Activated CD4-positive, alpha-beta T cell treated with anti-CD3 and anti-CD28 coated beads, Interleukin-2, amount 10 ng/mL, durations not matched to agents 7 days and 5 days (primary cell): ENCODE results near the gene TIMM10B. TPM values are rescaled to one million over a fixed set of nuclear protein-coding genes. Genes with fewer than 3 reads are reported as not detected.

ENCODE experiments used
- CTCF ChIA-PET: fragments of 350-600 bp; sonication (Branson Sonifier 250); formaldehyde crosslinking; loops from one replicate; lab custom pipeline; 2021; ENCODE audit warnings: antibody characterized with exemption; lab: Charles Lee
- POLR2A ChIA-PET: fragments of 350-600 bp; sonication (Branson Sonifier 250); formaldehyde crosslinking; loops from one replicate; lab custom pipeline; 2021; ENCODE audit warnings: antibody characterized with exemption; lab: Charles Lee
- DNase-seq: peaks from one replicate; pipeline ENCODE4 v3.0.0-alpha.2; 2020
- H3K27ac Mint-ChIP-seq: one replicate; pipeline ENCODE4 v1.8.0; 2021; ENCODE audit warnings: mild to moderate bottlenecking, moderate library complexity, mixed read lengths
- H3K27me3 Mint-ChIP-seq: one replicate; pipeline ENCODE4 v1.8.0; 2021; ENCODE audit warnings: mixed read lengths
- H3K36me3 Mint-ChIP-seq: one replicate; pipeline ENCODE4 v1.8.0; 2021; ENCODE audit warnings: low read depth, mixed read lengths
- H3K4me1 Mint-ChIP-seq: one replicate; pipeline ENCODE4 v1.8.0; 2021; ENCODE audit warnings: mixed read lengths
- H3K4me3 Mint-ChIP-seq: one replicate; pipeline ENCODE4 v1.8.0; 2021; ENCODE audit warnings: mild to moderate bottlenecking, moderate library complexity, mixed read lengths
- H3K9me3 Mint-ChIP-seq: one replicate; pipeline ENCODE4 v1.8.0; 2021; ENCODE audit warnings: mixed read lengths
- total RNA-seq, 2 experiments: library from RNA; stranded (reverse); gene quantifications; one replicate each; pipeline ENCODE4 v1.2.3, GENCODE V29; 2021

The TIMM10B gene
- total RNA-seq, 2 experiments from 2014 or later, result 25.6 to 27.0 TPM

DNA sequence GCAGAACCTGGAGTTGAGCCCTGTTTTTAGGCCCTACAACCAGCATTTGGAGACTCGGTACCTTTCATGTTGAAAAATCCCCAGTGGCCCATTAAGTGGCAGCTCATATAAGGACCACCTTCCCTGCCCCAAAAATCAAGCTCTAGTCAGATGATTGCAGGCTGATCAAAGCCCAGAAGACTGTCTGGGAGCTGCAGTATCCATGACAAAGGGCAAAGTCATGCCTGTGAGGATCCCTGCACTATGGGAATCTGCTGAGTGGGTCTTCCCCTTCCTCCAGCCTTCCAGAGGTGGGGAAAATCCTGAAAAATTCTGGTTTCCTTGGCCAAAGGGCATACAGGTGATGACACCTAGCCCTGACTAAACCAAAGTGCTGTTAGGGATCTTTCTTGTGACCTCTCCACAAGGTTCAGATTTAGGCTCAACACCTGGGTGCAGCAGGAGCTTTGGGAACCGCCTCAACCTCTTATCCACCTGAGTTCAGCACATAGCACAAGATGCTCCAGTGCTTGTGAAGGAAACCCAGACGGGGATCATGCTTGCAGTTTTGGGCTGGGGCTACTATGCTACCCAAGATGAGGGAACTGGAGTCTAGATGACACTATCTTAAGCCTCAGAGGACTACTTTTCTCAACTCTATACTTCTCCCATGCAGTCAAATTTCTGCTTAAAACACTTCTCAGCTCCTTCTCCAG lies 6.3 kb upstream of the TIMM10B start:
- no peak for DNase-seq
- CTCF ChIA-PET, result interaction anchor here (0.8 to 1.6 kb wide), 5 partner anchors 9 to 208 kb away, joined by 3 to 5 read pairs (median 4); partner anchors contain the start of gene MRPL17
- POLR2A ChIA-PET, result interaction anchor here (0.6 to 0.7 kb wide), 3 partner anchors 11 to 144 kb away, joined by 3 to 4 read pairs (median 3); no protein-coding TSS in a partner anchor
- Mint-ChIP-seq H3K9me3 (no peaks in the 10 kb centered on the region), H3K4me3 (peak overlapping the region; percentile 74), H3K27me3 (peaks cover 8% of the 10 kb centered on the region), H3K36me3 (peaks cover 15% of the 10 kb centered on the region), H3K4me1 (peaks cover 30% of the 10 kb centered on the region), H3K27ac (no peak overlapping the region)

DNA sequence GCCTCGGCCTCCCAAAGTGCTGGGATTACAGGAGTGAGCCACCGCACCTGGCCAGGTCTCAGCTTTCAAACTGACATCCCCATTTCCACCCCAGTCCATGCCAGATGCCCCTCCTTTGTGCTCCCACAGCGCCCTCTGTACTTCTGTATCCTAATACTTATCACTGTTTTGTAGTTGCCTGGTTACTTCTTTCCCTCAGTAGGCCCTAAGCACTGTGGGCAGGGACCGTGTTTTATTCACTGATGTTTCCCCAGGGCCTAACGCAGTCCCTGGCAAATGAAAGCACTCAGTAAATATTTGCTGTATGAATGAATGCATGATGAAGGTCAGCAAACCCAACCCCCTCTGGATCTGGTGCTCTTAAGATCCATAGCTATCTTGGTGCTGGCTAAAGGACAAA lies 5.4 kb upstream of the TIMM10B start:
- no peak for DNase-seq
- POLR2A ChIA-PET, result no interaction called here
- Mint-ChIP-seq H3K9me3 (no peaks in the 10 kb centered on the region), H3K4me3 (no peak overlapping the region), H3K27ac (no peak overlapping the region), H3K36me3 (peaks cover 15% of the 10 kb centered on the region), H3K4me1 (peaks cover 39% of the 10 kb centered on the region), H3K27me3 (peaks cover 8% of the 10 kb centered on the region)
- CTCF ChIA-PET, result interaction anchor here (1.3 to 1.6 kb wide), 2 partner anchors 69 to 97 kb away, joined by 3 to 5 read pairs; no protein-coding TSS in a partner anchor

DNA sequence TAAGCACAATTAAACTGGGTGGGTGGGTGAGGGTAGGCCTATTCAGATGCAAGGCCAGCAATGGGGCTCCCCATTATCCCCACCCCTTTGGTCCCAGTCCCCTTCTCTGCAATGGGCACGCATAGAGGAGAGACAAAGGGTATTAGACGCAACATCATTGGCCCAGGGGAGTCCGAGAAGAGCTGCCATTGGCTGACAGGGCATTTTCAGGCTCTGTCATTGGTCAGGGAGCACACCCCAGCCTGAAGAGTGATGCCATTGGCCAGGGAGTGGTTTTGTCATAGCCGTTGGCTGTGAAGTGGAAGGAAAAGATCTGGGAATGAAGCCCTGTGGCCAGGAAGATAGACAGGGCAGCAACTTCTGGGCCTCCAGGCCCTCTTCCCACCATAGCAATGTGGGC lies 4.7 kb upstream of the TIMM10B start:
- Mint-ChIP-seq H3K4me3 (no peak overlapping the region), H3K4me1 (peaks cover 41% of the 10 kb centered on the region)

DNA sequence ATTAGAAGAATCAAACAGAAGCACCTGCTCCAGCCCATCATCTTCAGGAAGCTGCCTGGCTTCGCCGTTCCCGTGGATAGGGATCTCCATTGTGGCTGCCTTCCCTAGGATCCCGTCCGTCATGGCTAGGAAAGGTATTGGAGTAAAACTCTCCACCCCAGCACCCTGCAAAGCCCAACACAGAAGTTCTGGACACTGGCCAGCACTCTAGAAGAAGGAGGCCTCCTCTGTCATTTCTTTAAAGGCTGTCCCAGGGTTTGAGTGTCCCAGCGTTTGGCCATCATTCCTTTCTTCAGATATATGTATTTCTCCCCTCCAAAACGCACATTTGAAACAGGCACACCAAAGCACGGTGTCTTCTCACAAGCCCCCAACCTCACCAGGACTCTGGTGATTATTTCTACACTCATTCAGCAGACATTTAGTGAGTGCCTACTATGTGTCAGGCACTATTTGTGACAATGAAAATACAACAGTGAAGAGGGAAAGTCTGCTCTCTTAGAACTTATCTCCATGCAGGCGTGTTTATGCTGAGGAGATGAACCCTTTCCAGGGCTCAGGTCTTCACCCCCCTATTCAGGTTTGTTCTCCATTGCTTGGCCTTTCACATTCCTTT lies 894 bp upstream of the TIMM10B start:
- Mint-ChIP-seq H3K27ac (peak overlapping the region; percentile 93), H3K4me3 (peak overlapping the region; percentile 82), H3K4me1 (peaks cover 37% of the 10 kb centered on the region), H3K36me3 (peaks cover 30% of the 10 kb centered on the region), H3K27me3 (no peaks in the 10 kb centered on the region), H3K9me3 (no peaks in the 10 kb centered on the region)
- DNase-seq, result no peak
- CTCF ChIA-PET, result no interaction called here
- POLR2A ChIA-PET, result no interaction called here

More for the DNA sequence above, 4.7 kb upstream of the TIMM10B start:
- Mint-ChIP-seq H3K27ac (no peak overlapping the region), H3K27me3 (peaks cover 6% of the 10 kb centered on the region), H3K36me3 (peaks cover 15% of the 10 kb centered on the region), H3K9me3 (no peaks in the 10 kb centered on the region)
- no peak for DNase-seq
- POLR2A ChIA-PET, result no interaction called here
- CTCF ChIA-PET, result no interaction called here

DNA sequence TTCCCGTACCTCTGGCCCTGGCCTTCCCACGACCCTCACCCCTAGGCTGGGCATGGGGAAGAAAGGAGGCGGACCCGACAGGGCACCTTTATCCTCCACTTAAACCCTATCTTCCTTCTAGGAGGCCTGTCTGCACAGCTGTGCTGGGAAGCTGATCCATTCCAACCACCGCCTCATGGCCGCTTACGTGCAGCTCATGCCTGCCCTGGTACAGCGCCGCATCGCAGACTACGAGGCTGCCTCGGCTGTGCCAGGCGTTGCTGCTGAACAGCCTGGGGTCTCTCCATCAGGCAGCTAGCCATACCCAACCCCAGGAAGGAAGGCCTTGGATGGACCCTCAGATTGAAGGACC lies 599 bp downstream of the TIMM10B start:
- Mint-ChIP-seq H3K36me3 (peaks cover 27% of the 10 kb centered on the region), H3K27me3 (no peaks in the 10 kb centered on the region), H3K4me1 (peaks cover 37% of the 10 kb centered on the region), H3K9me3 (no peaks in the 10 kb centered on the region), H3K4me3 (peak overlapping the region; percentile 82), H3K27ac (peak overlapping the region; percentile 93)
- no peak for DNase-seq
- POLR2A ChIA-PET, result interaction anchor here (0.6 kb wide), 2 partner anchors 14 to 118 kb away, joined by 3 to 4 read pairs; no protein-coding TSS in a partner anchor
- CTCF ChIA-PET, result interaction anchor here (0.8 to 2.3 kb wide), 10 partner anchors 10 to 112 kb away, joined by 3 to 14 read pairs (median 4); partner anchors contain the start of gene DNHD1

DNA sequence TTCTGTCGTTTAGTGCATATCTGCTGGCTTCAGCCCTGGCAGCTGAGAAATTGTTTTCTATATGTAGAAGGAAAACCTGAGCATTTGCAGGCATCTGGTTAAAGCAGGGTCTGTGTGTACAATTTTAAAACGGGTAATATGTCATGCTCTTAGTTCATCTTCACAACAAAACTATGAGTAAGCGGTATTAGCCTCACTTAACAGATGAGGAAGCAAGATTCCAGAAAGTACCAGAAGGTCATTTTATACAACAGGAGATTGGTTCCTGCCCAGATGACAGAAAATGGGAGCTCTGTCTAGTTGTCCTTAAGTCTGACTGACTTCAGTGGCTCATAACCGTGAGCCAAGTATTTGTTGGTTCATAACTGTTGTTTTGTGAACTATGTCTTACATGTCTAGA lies 1.1 kb downstream of the TIMM10B start:
- Mint-ChIP-seq H3K27me3 (no peaks in the 10 kb centered on the region), H3K36me3 (peaks cover 23% of the 10 kb centered on the region), H3K9me3 (no peaks in the 10 kb centered on the region), H3K27ac (peak overlapping the region; percentile 93), H3K4me1 (peaks cover 37% of the 10 kb centered on the region), H3K4me3 (peak overlapping the region; percentile 82)
- POLR2A ChIA-PET, result no interaction called here
- no peak for DNase-seq
- CTCF ChIA-PET, result interaction anchor here (1.0 to 2.3 kb wide), 6 partner anchors 12 to 201 kb away, joined by 3 to 14 read pairs (median 5); partner anchors contain the start of genes DNHD1 and MRPL17

DNA sequence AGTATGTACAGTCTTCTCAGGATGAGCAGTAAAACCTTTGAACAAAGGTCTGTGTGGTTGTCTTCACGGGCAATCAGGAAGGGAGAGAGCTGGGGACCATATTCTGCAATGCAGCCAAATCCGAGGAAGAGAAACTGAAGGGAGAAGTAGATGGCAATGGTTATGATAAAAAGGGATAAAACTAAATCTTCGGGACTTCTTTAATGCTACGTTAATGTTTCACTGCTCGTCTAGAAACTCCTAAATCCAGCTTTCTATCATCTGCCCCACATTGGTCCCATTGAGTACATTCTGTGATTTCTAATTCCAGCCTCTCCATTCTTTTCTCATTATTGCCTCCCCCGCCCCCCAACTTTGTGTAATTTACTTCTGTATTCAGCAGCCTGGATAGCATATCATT lies 1.7 kb downstream of the TIMM10B start:
- Mint-ChIP-seq H3K4me3 (peak overlapping the region; percentile 82), H3K36me3 (peaks cover 19% of the 10 kb centered on the region), H3K4me1 (peaks cover 37% of the 10 kb centered on the region), H3K27ac (peak overlapping the region; percentile 93), H3K9me3 (no peaks in the 10 kb centered on the region), H3K27me3 (no peaks in the 10 kb centered on the region)
- ChIA-PET CTCF (interaction anchor here (1.0 to 2.3 kb wide), 3 partner anchors 15 to 200 kb away, joined by 5 to 14 read pairs (median 12); partner anchors contain the start of genes DNHD1 and MRPL17), POLR2A (no interaction called here)
- DNase-seq, result no peak

DNA sequence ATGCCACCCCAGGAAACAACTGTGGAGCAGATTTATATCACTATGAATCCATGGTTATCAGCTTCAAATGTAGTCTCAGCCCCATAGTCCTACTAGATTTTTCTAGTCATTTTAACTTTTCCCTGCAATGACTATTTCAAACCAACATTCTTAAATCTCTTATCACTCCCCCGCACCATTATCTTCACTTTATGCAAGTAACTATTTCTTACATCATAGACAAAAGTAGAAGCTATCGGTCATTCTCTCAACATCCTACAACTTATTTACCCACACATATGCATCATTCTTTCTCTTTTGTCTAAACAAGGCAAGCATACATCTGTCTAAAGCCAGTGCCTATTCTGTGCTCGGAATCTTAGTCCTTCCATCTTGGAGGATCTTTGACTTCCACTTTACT lies 4.4 kb downstream of the TIMM10B start:
- POLR2A ChIA-PET, result no interaction called here
- H3K27me3 Mint-ChIP-seq, result no peaks in the 10 kb centered on the region

DNA sequence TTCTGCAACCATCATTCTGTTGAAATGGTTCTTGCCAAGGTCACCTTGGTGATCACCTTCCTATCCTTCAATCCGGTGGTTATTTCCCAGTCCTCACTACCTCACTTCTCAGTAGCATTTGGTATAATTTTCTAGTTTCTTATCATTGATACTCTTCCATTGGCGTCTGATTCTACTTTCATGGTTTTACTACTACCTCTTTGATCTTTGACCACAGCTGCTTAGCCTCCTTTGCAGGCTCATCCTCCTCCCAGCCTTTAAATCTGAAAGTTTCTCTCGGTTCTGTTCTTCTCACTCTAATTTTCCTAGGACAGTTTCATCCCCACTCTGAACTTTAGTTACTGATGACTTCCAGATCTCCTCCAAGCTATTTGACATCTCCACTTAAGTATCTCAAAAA lies 5.0 kb downstream of the TIMM10B start:
- H3K4me1 Mint-ChIP-seq, result peaks cover 15% of the 10 kb centered on the region
- no peaks in the 10 kb centered on the region for H3K9me3 Mint-ChIP-seq
- no peaks in the 10 kb centered on the region for H3K27me3 Mint-ChIP-seq
- no peak overlapping the region for H3K4me3 Mint-ChIP-seq
- ChIA-PET CTCF (interaction anchor here (1.3 to 2.7 kb wide), 3 partner anchors 12 to 108 kb away, joined by 3 to 10 read pairs (median 5); no protein-coding TSS in a partner anchor), POLR2A (no interaction called here)
- peaks cover 21% of the 10 kb centered on the region for H3K36me3 Mint-ChIP-seq
- no peak overlapping the region for H3K27ac Mint-ChIP-seq
- no peak for DNase-seq

More for the DNA sequence above, 4.4 kb downstream of the TIMM10B start:
- H3K9me3 Mint-ChIP-seq, result no peaks in the 10 kb centered on the region
- peaks cover 21% of the 10 kb centered on the region for H3K4me1 Mint-ChIP-seq
- CTCF ChIA-PET, result interaction anchor here (0.8 to 1.6 kb wide), 3 partner anchors 9 to 108 kb away, joined by 3 to 5 read pairs (median 4); no protein-coding TSS in a partner anchor
- peaks cover 21% of the 10 kb centered on the region for H3K36me3 Mint-ChIP-seq
- no peak overlapping the region for H3K4me3 Mint-ChIP-seq
- no peak for DNase-seq
- H3K27ac Mint-ChIP-seq, result no peak overlapping the region

DNA sequence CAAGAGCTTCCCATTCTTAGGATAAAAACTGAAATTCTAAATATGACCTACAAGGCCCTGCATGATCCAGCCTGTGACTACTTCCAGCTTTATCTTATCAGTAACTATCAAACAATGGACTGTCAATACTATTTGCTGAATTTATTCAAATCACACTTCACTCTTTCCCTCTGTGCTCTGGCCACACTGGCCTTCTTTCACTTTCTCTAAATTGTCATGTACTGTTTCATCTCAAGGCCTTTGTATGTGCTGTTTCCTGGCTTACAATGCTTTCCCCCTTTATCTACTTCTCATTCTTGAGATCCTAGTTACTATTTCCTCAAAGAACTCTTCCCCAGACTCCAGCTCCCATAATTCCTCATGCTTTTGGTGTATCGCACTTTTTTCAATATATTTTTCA lies 5.6 kb downstream of the TIMM10B start:
- H3K27ac Mint-ChIP-seq, result no peak overlapping the region
- no peaks in the 10 kb centered on the region for H3K9me3 Mint-ChIP-seq
- H3K27me3 Mint-ChIP-seq, result no peaks in the 10 kb centered on the region
- H3K36me3 Mint-ChIP-seq, result peaks cover 25% of the 10 kb centered on the region
- POLR2A ChIA-PET, result no interaction called here
- no peak for DNase-seq
- H3K4me3 Mint-ChIP-seq, result no peak overlapping the region
- CTCF ChIA-PET, result interaction anchor here (1.3 to 2.7 kb wide), 3 partner anchors 12 to 109 kb away, joined by 3 to 10 read pairs (median 5); no protein-coding TSS in a partner anchor
- peaks cover 15% of the 10 kb centered on the region for H3K4me1 Mint-ChIP-seq

DNA sequence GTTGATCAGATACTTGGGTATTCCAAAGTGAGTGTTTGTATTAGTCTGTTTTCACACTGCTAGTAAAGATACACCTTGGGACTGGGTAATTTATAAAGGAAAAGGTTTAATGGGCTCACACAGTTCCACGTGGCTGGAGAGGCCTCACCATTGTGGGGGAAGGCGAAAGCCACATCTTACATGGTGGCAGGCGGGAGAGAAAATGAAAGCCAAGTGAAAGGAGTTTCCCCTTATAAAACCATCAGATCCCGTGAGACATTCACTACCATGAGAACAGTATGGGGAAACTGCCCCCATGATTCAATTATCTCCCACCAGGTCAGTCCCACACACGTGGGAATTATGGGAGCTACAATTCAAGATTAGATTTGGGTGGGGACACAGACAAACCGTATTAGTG lies 7.0 kb downstream of the TIMM10B start:
- Mint-ChIP-seq H3K36me3 (peaks cover 19% of the 10 kb centered on the region), H3K4me1 (peaks cover 4% of the 10 kb centered on the region), H3K9me3 (no peaks in the 10 kb centered on the region), H3K4me3 (no peak overlapping the region), H3K27me3 (no peaks in the 10 kb centered on the region), H3K27ac (no peak overlapping the region)
- ChIA-PET POLR2A (interaction anchor here (0.6 kb wide), 1 partner anchor 104 kb away, joined by 3 read pairs; no protein-coding TSS in a partner anchor), CTCF (interaction anchor here (0.8 to 2.8 kb wide), 4 partner anchors 10 to 121 kb away, joined by 3 to 10 read pairs (median 6); no protein-coding TSS in a partner anchor)
- DNase-seq, result no peak

DNA sequence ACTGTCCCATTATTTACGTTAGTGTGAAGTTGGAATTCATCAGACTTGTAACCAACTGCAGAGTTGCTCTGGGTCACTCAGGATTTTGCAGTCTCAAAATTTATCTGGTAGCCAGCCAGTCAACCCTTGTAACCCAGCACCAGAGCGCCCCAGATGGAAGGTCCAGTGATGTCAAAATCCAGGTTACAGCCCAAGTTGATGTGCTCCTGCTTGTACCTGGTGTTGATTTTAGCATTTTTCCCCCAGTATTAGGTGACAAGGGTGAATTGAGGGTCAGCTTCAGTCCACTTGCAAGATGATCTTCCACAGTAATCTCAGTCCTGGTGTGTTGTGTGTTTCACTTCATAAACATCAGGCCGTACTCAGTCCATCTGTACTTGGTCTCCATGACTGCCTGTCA lies 7.5 kb downstream of the TIMM10B start:
- Mint-ChIP-seq H3K9me3 (no peaks in the 10 kb centered on the region), H3K27ac (no peak overlapping the region), H3K4me1 (no peaks in the 10 kb centered on the region), H3K4me3 (no peak overlapping the region), H3K36me3 (peaks cover 17% of the 10 kb centered on the region), H3K27me3 (no peaks in the 10 kb centered on the region)
- no peak for DNase-seq
- ChIA-PET CTCF (interaction anchor here (0.8 to 2.8 kb wide), 4 partner anchors 10 to 120 kb away, joined by 3 to 10 read pairs (median 6); no protein-coding TSS in a partner anchor), POLR2A (no interaction called here)
